ENCODE data around the gene STEAP1.
A peak's percentile ranks its signal among the peaks of the same experiment; 100 is the strongest.
"Not testable (repeated sequence)": the region's sequence is repeated elsewhere in the genome, so short reads cannot be mapped to it uniquely, and the experiment has no call there.

- peak; percentile 58 for TF ChIP-seq CTCF (IDR thresholded peaks at IDR 0.05; ENCODE audit: low read depth, low read length, poor library complexity, severe bottlenecking)
- TF ChIP-seq EZH2phosphoT487 (IDR thresholded peaks at IDR 0.05; ENCODE audit: borderline replicate concordance, low read length): not testable (repeated sequence)
Observed at GRCh38 chr7:90152642-90153253, 1.5 kb upstream of the STEAP1 start.
